Measurements from ENCODE around the gene CD40.

DNA sequence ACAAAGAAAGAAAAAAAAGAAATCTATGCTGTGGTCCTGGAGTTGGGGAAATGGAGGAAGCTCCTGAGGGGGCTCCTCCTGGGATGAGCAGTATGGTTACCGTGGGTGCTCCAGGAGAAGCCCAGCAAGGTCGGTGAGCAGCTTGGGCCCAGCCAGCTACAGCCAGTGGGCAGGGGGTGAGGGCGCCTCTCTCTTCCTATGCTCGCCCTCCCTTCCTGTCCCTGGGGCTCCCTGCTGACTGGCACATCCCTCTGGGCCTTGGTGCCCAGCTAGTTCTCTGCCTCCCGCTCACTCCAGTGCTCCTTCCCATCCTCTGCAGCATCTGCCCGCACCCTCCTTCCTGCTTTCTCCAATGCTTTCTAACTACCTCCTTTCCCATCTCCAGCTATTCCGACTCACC is 16.6 kb downstream of the CD40 start:
- TF ChIP-seq, protein P1, sequence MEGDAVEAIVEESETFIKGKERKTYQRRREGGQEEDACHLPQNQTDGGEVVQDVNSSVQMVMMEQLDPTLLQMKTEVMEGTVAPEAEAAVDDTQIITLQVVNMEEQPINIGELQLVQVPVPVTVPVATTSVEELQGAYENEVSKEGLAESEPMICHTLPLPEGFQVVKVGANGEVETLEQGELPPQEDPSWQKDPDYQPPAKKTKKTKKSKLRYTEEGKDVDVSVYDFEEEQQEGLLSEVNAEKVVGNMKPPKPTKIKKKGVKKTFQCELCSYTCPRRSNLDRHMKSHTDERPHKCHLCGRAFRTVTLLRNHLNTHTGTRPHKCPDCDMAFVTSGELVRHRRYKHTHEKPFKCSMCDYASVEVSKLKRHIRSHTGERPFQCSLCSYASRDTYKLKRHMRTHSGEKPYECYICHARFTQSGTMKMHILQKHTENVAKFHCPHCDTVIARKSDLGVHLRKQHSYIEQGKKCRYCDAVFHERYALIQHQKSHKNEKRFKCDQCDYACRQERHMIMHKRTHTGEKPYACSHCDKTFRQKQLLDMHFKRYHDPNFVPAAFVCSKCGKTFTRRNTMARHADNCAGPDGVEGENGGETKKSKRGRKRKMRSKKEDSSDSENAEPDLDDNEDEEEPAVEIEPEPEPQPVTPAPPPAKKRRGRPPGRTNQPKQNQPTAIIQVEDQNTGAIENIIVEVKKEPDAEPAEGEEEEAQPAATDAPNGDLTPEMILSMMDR (IDR thresholded peaks at IDR 0.05), result no peak
- no peak for TF ChIP-seq ZFX (IDR thresholded peaks at IDR 0.05; ENCODE audit: borderline replicate concordance)
